Middle frontal gyrus (tissue), 1 donor: ENCODE results near the gene ANGEL1.
A peak's percentile ranks its signal among the peaks of the same experiment; 100 is the strongest.

ENCODE experiments used
- DNase-seq: peaks from one replicate; pipeline ENCODE4 v3.0.0-alpha.2; 2015; ENCODE audit warnings: low spot score; ENCODE audit errors: extremely low spot score

Gene ANGEL1

DNA sequence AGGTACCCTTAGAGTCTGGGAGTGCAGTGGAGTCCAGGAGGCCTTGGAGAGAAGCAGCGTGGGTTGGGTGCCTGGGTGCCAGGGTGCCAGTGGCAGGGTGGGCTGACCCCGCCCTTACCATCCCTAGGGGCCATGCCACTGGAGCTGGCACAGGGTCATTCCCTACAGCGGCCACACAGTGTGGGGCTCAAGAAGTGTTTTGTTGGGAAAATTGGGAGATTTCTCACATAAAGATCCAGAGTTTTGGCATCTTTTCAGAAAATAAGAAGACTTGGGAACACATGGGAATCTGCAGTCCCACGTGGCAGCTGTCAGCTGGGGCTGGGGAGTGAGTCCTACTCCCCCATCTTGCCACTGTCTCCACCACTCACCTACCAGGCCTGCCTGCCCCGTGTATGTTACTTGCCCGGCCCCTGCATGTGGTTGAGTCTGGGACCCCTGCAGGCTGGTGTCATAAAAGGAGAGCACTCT, 47.2 kb downstream of the ANGEL1 start:
- DNase-seq, result no peak

DNA sequence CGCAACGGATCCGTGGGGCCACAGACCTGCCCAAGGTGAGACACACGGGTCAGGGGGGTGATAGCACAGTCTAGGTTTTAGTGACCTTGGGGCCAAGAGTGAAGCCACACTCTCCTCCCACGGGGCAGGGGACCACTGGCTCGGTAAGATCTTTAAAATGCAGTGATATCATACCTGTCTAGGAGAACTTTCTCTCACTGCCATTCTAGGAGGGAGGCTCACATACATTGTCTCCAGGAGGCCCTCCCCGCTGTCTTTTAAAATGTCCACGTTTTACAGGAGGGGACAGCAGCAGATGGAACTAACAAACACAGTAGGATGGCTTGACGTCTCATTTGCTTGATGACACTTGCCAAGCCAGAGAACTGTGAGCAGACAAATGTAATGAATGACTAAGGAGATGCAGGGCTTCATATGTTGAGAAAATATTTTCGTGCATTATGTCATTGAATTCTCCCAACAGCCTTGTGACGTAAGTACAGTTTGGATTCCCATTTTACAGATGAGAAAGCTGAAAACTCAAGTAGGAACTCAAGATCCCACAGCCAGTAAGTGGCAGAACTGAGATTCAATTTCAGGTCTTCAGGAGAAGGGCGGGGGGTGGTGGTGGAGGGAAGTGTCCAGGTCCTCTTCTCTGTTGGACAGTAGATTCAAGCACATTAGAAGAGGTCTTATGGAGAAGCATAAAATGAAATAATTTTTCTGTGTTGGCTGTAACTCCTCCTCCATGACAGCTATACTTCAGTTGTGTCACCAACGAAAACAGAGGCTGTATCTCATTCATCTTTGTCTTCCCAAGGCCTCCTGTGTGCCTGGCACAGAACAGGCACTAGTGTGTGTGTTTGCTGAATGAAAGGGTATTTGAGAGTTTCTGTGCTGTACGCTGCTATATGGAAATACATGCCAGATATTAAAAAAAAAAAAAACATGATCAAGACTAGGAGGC, 49.3 kb downstream of the ANGEL1 start:
- DNase-seq, result no peak

DNA sequence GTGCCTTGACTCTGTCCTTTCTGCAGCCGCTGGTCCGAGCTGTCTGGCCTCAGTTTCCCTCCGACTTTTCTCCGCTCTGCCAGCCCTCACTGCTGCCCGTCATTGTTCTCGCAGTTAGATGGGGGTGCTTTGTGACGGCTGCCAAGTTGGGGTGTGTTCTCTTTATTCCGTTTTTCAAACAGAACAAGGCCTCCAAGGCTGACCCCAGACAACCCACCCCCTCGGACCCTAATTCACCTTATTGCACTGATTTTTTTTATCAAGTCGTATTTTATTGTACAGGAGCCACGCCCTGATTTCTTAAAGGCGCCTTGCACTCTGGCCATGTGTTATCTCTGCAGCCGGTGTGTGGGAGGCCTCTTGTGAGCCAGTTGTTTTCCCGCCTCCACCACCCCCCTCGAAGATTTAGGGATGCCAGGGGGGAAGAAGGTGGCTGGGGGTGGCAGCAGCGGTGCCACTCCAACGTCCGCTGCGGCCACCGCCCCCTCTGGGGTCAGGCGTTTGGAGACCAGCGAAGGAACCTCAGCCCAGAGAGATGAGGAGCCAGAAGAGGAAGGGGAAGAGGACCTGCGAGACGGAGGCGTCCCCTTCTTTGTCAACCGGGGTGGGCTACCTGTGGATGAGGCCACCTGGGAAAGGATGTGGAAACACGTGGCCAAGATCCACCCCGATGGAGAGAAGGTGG, 50.1 kb downstream of the ANGEL1 start:
- no peak for DNase-seq

DNA sequence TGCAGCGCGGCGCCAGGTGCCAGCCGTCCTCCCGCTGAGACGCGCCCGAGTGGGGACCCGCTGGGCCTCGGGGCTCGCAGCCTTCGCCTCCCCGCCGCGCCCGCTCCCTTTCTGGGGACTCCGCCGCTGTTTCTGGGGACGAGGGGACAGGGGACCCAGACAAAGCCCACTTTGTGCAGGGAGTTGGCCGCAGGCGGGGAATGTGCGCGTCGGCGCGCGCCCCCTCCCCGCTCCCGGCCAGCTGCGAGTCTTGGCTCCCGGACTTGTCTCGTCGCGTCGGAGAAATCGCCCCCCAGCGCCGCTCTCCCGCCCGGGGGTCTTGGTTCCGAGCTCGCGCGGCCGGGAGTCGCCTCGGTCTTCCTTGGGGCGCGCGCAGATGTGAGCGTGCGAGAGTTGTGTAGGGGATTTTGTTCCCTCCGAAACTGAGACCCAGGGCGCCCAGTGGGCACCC, 50.7 kb downstream of the ANGEL1 start:
- DNase-seq, result no peak

DNA sequence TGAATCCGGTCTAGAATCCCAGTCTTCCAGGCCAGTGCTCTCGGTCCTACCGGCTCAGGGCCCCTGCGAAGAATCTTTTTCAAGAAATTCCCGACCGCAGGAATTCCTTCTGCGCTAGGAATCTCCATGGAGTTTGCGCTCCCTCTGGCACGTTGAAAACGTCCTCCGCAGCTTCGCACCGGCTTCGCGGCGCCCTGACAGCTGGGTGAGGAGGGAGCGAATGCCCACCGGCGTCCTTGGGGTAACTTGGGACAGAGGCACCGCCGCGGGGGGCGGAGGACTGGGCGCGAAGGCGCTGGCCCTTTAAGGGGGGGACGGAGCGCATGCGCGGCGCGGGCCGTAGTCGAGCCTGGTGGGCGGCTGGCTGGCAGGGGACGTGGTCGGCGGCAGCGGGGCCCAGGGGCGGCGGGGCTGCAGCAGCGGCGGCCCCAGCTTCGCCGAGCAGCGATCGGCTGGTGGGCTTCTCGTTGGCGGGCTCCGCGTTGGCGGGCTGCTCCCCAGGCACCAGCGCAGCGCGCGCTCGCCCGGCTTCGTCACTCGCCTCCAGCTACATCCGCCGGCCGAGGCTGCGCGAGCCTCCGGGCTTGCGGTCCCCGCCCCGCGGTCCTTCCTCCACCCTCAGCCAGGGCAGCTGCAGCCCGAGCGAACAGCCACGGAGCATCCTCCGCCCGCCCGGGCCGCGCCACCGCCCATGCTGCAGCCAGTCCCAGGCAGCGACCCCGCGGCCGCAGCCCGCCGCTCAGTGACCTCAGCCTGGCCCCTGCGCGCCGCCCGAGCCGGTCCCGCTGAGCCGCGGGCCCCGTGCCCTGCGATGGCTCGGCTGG, 51.3 kb downstream of the ANGEL1 start, which contains the start of gene VASH1:
VASH1 (plus strand) TSS at position 333 of the 824 bp plus-strand sequence. CDS start 1,354 bp downstream, outside the sequence.
- peak; percentile 61 for DNase-seq

DNA sequence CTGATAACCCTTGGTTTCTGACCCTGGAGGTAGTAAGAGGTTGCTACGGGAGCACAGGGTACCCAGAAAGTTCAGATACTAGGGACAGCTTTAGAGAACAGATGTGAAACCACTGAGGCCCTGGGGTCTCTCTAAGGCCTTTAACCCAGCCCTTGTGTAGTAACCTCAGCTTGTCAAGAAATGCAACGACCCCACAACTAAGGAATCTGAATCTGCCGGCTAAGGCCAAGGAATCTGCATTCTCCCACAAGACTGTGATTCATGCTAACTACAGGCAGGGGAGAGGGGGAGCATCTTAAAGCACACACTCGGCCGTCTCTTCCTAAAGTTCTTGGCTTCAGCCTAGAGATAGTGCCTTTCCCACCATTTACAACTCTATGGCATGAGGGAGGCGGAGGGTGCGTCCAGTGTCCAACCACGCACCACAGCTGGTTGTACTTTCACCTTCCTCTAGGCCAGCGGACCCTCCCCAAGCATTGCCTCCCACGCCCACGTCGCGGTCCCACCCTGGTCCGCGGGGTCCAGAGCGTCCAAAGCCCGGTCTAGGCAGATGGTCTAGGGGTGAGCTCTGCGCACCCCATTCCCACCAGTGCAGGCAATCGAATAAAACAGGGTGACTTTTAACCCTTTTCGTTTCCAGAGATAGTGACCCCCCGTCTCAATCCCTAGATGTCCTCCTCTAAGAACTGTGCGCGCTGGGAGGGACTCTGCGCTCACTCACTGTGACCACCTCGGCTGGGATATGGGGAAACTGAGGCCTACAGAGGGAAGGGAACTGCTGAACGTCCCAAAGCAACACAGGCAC, 52.1 kb downstream of the ANGEL1 start:
- no peak for DNase-seq

DNA sequence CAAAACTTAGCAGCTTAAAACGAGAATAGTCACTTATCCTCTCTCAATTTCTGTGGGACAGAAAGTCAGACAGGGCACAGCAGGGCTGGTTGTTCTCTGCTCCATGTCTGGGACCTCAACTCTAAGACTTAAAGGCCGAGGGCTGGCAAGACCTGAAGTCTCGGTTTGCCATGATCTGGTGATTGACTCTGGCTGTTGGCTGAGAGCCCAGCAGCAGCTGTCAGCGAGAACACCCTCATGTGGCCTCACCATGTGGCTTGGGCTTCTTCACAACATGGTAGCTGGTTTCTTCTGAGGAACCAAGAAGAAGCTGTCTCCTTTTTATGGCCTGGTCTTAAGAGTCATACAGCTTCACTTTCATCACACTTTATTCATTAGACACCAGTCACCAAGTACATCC, 53.1 kb downstream of the ANGEL1 start:
- no peak for DNase-seq

DNA sequence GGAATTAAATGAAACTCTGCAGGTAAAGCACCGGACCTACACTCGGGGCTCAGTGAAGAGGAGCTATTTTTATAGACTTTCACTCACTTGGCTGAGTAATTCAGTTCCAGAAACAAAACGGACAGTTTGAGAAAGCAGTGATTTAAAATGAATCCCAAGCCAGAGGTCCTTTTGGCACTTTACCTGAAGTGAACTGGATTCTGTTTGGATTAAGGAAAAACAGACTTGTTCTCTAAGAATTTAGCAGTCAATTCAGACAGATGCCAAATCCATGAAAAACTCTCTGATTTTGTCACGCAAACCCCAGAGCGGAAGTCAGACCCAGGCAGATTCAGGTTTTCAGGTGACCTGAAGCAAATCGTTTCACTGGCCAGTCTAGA, 56.3 kb downstream of the ANGEL1 start:
- DNase-seq, result no peak

DNA sequence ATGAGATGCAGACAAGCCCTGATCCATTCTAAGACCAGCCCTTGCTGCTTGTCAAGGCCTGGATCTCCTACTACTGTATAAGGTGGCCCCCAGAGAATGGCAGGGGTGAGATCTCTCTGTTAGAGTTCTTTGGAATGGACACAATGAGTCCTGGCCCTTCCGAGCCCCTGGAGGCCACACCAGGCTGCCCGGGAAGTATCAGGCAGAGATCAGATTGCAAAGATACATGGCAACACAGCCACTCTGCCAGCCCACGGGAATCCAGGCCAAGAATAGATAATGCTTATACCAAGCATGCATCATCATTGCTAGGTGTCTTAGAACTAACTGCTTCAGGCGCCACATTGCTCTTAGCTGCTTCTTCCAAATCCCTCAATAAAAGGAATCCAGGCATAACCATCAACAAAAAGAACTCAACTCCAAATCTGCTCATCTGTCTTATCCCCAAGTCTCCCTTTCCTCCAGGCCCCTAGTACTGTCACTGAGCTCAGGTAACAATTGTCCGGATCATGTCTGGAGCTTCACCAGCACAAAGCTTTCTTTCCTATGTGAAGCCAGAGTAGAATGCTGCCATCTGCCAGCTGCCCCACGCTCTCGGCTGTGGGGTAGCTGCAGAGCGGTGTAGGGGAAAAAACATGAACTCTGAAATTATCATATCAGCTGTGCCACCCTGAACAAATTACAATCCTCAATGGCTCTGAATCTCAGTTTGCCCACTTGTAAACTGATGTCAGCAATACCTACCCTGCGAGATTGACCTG, 56.9 kb downstream of the ANGEL1 start:
- peak; percentile 29 for DNase-seq

DNA sequence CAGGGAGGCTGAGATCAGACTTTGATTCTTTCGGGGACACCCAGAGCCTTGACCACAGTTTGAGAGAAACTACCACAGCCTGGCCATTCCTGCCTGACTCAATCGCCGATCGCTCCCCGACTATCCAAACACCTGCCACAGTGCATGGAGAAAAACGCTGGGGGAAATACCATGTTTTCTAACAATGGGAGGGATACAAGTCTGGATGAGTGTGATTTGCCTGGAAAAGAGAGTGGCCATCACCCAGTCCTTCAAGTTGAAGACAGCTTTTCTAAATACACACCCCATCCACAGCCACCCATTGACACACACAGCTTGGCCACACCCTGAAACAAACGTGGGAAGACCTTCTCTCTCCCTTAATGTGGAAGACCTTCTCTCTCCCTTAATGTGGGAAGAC, 58.1 kb downstream of the ANGEL1 start:
- no peak for DNase-seq

DNA sequence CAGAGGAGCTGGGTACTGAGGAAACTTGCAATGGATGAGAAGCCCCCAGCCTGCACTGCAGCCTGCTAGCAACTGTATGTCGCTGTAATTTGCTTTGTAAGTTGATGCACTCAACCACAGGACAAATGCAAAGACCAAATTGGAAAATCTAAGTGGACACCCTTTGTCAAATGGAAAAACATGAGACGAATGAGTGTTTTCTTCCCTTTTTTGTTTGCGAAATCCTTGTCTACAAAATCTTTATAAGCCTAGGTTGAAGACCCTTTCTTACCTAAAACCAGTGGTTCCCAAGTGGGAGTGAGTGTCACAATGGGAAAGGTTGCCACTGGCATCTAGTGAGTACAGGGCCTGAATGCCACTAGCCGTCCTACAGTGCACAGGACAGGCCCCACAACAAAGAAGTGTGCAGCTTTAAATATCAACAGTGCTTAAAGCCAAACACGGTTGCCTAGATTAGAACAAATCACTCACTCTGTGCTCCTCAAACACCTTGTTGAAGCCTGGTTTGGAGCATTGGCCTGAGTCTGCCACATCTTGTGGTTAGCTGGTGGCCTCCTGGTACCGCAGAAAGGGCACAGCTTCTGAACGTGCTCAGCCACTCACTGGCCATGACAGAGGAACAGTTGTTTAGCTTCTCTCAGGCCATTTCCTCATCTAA, 59.0 kb downstream of the ANGEL1 start:
- DNase-seq, result no peak

DNA sequence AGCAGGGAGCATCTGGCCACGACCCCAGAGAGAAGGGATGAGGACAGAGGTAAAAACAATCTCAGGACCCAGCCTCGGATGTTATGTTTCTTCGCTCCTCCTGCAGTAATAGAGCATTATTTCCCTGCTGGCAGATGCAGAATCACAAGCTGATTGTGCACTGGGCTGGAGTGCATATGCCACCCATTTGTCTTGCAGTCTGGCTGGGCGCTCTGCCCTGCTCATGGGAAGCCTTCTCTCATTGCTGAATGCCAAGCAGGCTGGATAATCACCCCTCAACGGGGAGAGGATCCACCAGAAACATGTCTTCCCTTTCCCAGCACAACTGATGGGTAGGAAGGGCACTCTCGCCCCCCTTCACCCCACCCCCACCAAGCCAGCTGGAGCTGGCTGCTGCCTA, 59.9 kb downstream of the ANGEL1 start:
- DNase-seq, result no peak

DNA sequence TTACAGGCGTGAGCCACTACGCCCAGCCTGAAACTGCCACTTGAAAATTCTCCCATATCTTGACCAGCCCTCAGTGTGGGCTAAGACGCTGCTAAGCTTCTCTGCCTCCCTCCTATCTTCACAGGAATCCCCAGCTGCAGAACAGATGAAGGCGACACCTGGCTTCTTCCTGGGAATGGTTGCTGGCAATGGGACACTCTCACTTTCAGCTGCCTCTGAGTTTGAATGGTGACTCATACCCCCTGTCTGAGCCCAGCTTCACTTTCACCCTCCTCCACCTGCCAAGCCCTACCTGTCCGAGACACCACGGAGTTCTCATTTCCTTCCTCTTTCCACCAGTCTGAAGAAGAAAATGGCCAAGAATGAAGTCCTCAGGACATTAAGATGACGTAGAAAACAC, 69.7 kb downstream of the ANGEL1 start:
- DNase-seq, result no peak

DNA sequence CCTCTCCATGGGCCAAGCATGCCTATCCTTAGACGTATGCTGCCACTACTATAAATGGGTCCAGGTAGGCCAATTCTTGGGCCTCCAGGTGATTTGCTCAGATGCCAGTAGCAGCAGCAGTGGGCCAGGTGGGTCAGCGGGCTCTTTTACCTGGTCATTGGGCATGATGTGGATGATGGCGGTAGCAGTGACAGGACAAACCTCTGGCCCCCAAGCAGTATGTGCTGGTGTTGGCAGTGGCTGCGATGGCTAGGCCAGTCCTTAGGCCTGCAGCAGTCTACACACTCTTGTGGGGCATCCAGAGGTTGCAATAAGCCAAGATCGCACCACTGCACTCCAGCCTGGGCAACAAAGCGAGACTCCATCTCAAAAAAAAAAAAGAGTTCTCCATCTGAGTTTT, 70.5 kb downstream of the ANGEL1 start:
- DNase-seq, result no peak

DNA sequence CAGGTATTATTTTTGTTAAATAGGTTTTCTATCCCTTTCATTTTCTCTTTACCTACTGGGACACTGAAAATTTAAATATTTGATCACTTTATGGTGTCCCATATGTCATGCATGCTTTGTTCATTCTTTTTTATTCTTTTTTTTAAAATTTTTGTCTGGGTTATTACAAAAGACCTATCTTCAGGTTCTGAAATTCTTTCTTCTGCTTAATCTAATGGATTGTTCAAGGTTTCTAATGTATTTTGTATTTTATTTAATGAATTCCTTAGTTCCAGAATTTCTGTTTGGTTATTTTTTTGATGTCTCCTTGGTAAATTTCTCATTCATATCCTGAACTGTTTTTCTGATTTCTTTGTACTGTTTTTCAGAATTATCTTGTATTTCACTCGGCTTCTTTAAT, 71.6 kb downstream of the ANGEL1 start:
- no peak for DNase-seq
